Daoy (cell line): ENCODE data around the gene NUDT12. TPM values are rescaled to one million over a fixed set of nuclear protein-coding genes. Genes with fewer than 3 reads are reported as not detected.
A peak's percentile ranks its signal among the peaks of the same experiment; 100 is the strongest.

Source experiments
- DNase-seq: peaks from one replicate; pipeline ENCODE4 v3.0.0-alpha.2; 2015; ENCODE audit warnings: low read depth
- total RNA-seq: library from RNA; depleted of rRNA; stranded (reverse); fragments of >200 nt; shearing (Covaris generic); gene quantifications from 2 replicates; pipeline ENCODE4 v1.2.3, GENCODE V29; 2014; rRNA removed

Gene NUDT12
- 8.7 and 12.1 TPM in 2 replicates for total RNA-seq

- peak; percentile 86 for DNase-seq
Observed at GRCh38 chr5:103562453-103563157, at the start of gene NUDT12. NUDT12 (minus strand) TSS chr5:103562789; CDS start chr5:103560248, 2,541 bp downstream.

- DNase-seq: no peak
Observed at GRCh38 chr5:103607346-103607745, 44.8 kb upstream of the NUDT12 start.

- no peak for DNase-seq
Observed at GRCh38 chr5:103605277-103605676, 42.7 kb upstream of the NUDT12 start.

- no peak for DNase-seq
Observed at GRCh38 chr5:103602438-103602837, 39.8 kb upstream of the NUDT12 start.

- no peak for DNase-seq
Observed at GRCh38 chr5:103601314-103601713, 38.7 kb upstream of the NUDT12 start.

GRCh38 chr5:103600086-103600485, 37.5 kb upstream of the NUDT12 start:
- DNase-seq: no peak

GRCh38 chr5:103598997-103599566, 36.5 kb upstream of the NUDT12 start:
- no peak for DNase-seq

- DNase-seq: no peak
Observed at GRCh38 chr5:103590221-103590620, 27.6 kb upstream of the NUDT12 start.

- DNase-seq: no peak
Observed at GRCh38 chr5:103589776-103590175, 27.2 kb upstream of the NUDT12 start.

GRCh38 chr5:103589357-103589756, 26.8 kb upstream of the NUDT12 start:
- DNase-seq: no peak

GRCh38 chr5:103587185-103587748, 24.7 kb upstream of the NUDT12 start:
- DNase-seq: no peak

GRCh38 chr5:103582364-103582763, 19.8 kb upstream of the NUDT12 start:
- peak; percentile 42 for DNase-seq

GRCh38 chr5:103573411-103573810, 10.8 kb upstream of the NUDT12 start:
- DNase-seq: no peak

- DNase-seq: no peak
Observed at GRCh38 chr5:103572454-103572853, 9.9 kb upstream of the NUDT12 start.

- no peak for DNase-seq
Observed at GRCh38 chr5:103571730-103572129, 9.1 kb upstream of the NUDT12 start.

- DNase-seq: no peak
Observed at GRCh38 chr5:103569313-103570060, 6.9 kb upstream of the NUDT12 start.

GRCh38 chr5:103565719-103566118, 3.1 kb upstream of the NUDT12 start:
- no peak for DNase-seq

- no peak for DNase-seq
Observed at GRCh38 chr5:103561685-103562452, 720 bp downstream of the NUDT12 start.

- DNase-seq: no peak
Observed at GRCh38 chr5:103560826-103561225, 1.8 kb downstream of the NUDT12 start.

GRCh38 chr5:103546858-103547257, 15.7 kb downstream of the NUDT12 start:
- no peak for DNase-seq

- DNase-seq: no peak
Observed at GRCh38 chr5:103542441-103542840, 20.1 kb downstream of the NUDT12 start.

- no peak for DNase-seq
Observed at GRCh38 chr5:103541569-103541968, 21.0 kb downstream of the NUDT12 start.
